ENCODE data around the gene TCERG1L.
A peak's percentile ranks its signal among the peaks of the same experiment; 100 is the strongest.
"Not testable (repeated sequence)": the region's sequence is repeated elsewhere in the genome, so short reads cannot be mapped to it uniquely, and the experiment has no call there.

TCERG1L gene

DNA sequence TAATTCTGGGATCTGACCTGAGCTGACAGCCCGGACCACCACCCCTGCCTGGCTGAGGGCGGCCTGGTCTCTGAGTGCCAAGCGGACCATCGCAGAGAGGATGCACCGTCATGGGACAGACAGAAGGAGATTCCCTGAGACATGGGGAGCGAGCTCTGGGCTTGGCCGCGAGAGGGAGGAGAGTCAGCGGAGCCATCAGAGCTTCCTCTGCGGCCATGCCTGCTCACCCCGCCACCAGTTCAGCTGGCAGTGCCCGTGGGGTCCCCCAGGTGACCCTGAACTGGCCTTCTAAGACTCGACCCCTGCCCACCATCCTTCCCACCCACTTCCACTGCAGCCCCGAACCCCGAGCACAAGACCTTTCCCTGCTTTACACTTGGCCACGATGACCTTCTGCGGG is 152.8 kb downstream of the TCERG1L start:
- DNase-seq = no peak

DNA sequence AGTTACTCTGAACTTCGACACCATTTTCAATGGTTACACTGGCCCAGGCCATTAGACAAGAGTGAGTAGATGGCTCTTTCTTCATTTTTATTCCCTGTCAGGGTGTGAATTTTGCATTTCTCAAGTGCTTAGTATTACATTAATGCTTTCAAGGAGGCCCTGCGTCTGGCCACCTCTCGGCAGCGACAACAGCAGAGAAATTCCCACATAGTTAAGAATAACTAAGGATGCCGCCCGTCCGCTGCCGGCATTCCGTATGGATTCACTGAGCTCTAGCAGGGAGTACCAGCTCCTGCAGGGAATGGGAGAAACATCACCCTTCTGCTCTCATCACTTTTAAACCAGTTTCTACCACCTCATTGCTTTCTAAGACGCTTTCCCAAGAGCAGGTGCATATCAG is 153.6 kb downstream of the TCERG1L start:
- no peak for DNase-seq

DNA sequence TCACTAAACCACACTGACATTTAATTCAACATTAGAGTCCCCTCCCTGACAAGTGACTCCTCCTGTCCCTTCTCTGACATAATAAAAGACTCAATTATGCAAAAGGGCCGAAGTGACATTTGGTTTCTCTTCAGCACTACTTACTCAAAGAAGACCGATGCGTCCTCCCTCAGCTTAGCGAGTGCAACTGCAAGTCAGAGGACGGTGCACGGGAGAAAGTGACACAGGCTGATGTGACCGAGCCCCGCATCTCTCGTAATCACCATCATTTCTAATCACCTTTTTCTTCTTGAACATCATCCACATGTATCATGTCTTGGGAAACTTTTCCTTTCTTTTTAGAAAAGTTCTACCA is 155.7 kb downstream of the TCERG1L start:
- no peak for DNase-seq

DNA sequence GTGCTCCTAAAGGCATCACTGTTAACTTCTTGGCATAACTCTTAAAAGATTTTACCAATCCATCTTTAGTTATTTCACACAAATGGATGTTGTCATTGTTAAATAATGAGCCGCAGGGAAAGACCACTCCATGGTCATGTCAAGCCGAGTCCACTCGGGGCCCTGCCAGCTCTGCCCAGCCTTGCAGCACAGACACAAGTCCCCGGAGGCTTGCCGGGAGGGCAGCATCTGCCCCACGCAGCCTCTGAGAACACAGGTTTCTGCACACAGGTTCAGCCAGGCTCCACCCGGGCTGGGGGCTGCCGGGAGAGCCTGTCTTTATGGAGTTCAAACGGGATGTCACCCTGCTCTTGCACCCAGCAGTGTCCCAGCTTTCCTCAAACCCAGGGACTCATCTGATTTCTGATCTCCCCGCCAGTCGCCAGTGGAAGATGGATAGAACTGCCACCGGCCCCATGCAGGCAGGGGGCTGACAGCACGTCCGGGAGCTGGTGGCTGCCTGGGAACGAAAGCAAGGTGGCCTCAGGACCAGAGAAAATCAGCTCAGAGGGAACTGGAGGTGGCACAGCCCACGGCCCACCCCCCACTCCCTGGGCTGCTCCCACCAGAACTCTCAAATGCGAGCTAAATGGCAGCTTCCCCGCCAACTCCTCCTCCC is 156.2 kb downstream of the TCERG1L start:
- no peak for DNase-seq

DNA sequence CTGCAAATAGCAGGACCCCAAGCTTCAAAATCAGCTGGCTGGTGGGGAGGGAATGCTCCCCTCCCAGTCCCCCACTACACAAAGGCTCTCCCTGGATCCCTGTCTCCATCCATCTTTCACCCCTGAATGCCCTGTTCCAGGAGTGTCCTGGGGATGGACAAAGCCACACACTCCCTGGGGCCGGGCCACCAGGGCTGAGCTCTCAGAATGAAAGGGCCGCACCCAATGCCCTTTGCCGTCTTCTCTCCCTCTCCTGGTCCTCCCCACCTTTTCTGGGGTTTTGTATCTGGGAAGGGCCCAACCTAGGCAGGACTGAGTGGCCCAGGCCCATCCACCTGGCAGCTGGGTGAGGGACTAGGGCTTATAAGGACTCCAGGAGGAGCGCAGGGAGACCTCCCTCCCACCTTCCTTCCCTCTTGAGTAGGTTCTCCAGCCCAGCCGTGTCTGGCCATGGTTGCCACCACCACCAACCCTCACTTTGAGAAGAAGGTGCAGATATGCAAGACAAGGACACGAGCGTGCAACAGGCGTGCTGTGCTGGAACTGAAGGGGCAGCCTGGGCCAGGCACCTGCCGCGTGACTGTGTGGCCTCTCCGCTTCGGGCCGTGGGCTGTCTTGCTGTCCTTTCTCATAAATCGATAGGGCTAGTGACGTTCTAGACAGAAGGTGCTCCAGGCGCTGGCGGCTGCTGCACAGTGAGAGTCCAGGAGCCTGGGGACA is 157.1 kb downstream of the TCERG1L start:
- no peak for DNase-seq

DNA sequence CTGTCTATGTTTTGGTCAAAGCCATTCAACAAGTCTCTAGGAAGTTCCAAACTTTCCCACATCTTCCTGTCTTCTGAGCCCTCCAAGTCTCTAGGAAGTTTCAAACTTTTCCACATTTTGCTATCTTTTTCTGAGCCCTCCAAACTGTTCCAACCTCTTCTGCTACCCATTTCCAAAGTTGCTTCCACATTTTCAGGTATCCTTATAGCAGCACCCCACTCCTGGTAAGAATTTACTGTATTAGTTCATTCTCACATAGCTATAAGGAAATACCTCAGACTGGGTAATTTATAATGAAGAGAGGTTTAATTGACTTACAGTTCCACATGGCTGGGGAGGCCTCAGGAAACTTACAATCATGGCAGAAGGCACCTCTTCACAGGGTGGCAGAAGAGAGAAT is 159.1 kb downstream of the TCERG1L start:
- not testable (repeated sequence) for DNase-seq

DNA sequence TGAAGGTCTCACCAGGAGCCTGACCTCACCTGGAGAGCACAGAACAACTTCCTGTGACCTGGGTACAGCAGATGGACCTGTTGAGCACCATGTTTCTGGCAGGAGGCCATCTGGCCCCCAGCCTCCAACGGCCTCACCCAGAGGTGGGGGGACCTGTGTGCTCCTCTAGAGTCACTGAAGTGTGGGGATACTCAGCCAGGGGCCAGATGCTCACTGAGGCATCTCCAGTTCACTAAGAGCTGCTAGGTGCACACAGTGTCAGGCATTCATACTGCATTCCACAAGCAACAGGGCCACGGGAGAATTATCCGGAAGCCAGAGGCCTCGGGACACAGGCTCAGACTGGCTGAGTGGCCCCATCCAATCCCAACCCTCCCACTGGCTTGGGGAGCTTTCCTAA is 161.4 kb downstream of the TCERG1L start:
- DNase-seq = no peak

DNA sequence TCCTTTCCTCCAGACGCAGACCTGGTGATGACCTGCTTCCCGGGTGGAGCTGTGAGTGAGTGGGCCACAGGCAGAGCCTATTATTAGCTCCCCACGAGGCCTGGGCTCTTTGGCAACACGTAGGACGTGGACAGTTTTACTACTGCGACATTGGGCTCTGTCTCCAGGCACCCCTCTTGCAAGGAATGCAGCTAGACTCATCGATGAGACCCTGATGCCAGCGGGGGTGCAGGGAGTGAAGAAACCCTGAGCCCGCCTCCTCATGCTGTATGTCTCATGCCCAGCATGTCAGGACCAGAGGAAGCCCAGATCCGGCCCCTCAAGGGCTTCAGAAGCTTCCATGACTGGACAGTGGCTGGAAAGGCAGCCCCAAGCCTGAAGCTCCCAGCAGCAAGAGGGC is 161.9 kb downstream of the TCERG1L start:
- no peak for DNase-seq

DNA sequence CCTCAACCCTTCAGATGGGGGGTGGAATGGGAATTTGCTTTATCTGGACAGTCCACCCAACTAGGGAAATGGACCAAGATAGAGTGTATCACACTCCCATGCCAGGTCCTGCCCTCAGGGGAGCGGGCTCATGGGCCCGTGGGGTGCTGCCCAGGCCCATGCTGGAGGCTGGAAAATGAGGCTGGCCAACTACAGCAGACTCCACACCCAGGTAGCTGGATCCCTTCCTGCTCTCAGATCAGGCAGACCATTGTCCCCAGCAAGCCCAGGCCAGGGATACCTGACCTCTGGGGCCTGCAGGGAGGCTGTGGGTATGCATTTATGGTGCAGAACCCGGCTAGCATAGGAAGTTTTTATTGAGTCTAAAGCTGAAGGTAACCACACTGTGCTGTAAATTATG is 162.4 kb downstream of the TCERG1L start:
- DNase-seq = no peak

DNA sequence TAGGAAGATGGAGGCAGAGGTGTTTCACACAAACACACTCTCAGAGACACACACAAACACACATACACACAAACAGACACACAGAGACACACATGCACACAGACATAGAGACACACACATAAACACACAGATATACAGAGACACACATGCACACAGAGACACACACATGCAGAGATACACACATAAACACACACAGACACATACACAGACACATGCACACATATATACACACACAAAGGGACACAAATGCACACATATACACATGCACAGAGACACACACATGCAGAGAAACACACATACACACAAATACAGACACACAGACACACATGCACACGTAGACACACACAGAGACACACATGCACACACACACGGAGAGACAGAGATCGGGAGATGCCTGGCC is 163.3 kb downstream of the TCERG1L start:
- DNase-seq = no peak

DNA sequence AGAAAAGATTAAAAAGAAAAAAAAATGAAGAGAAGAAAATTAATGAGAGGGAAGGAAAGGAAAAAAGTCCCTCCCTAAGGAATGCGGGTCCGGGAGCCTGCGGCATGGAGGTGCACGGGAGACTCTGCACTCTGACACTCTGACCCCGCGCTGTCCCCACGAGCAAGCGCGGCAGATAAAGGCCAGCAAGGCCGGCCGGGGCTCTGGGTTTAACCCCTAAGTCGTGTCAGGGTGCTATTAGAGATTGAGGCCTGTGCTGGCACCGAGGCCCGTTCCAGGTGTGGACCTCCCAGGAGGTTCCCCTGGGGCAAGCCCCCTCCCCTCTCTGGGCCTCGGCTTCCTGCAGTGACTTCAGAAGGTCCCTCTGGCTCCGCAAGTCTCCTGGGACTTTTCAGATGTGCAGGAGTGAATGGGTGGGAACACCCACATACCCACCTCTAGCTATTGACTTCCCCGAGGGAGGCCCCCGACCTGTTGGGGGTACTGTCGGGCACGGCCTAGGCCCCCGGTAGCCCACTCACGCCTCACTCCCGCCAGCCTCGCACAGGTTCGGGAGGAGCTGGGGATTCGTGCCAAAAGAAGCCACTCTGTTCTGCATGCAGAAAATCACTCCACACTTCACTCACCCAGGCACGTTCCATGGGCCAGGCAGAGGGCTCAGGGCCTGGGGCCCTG is 164.1 kb downstream of the TCERG1L start:
- DNase-seq = no peak

DNA sequence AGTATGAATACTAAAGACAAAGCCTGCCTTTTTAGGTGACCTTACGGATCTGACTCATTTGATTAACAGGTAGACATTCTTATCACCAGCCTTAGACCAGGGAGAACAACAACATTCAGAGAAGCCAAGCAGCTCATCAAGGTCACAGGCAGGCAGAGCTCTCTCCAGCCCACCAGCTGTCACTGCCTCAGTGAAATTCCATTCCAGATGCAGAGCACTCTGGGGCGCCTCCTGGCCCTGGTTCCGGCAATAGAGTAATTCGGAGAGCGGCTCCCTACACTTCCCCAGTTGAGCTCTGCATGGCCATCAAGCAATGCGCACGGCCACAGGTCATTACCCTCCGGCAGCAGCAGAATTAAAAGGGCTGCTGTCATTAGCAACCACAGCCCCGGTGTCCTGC is 164.7 kb downstream of the TCERG1L start:
- DNase-seq = no peak

DNA sequence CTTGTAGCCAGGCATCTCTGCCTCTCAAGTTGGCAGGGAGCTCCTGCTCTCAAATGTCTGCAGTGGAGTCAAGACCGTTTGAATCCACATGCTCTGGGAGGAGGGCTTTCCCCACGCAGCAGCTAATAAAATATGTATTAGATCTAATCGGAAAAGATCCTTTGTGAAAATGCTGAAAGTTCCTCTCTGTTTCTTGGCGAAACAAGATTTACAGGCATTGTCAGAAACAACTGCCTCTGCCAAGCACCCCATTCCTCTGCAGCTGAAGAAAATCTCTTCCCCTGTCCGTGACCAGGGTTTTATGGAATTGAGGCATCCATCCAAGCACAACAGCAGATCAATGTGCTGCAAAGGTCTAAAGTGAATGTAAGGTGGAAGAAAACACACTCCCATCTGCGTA is 165.8 kb downstream of the TCERG1L start:
- DNase-seq = no peak

DNA sequence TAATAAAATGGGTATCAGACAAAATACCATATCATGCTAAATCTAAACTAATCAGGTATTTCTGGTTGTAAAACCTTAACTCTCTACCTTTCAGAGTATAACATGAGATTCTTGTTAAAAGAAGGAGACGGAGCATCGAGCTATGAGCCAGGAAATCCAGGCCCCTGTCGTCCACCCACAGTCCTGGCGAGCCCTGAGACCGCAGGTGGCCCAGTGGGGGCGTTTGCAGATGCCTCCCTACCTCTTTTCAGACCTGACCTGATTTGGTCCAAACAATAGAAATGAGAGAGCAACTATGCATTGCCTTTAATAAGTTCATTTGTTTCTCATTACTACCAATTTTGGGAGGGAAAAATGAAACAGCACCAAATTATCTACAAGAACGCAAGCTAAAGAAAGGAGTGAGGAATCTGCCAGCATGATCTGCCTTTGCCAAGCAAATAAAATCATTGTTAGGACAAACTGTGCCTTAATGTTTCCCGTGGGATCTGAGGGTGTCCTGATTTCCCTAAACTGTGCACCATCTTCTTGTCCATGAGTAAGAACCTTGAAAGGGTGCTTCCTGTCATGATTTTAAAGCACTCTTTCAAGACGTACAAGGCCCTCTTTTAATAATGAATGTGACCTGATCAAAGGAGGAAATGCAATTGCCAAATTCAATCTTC is 166.7 kb downstream of the TCERG1L start:
- DNase-seq = no peak

DNA sequence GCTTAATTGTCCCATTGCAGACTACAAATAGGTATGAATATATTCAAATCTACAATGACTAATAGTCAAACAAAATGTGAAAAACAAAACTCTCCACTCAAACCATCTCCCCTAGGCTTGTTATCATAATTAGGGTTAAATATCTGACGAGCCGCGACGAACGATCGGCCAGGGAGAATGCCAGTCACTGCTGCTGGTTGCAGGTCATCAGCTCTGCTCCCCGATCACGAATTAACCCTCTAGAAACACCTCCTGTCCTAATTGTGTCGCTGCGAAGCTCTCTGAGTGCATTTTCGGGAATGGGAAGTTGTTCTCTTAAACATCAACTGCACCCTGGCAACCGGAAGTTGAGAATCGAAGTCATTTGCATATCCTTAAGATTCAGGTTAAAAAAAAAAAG is 167.3 kb downstream of the TCERG1L start:
- DNase-seq = no peak

DNA sequence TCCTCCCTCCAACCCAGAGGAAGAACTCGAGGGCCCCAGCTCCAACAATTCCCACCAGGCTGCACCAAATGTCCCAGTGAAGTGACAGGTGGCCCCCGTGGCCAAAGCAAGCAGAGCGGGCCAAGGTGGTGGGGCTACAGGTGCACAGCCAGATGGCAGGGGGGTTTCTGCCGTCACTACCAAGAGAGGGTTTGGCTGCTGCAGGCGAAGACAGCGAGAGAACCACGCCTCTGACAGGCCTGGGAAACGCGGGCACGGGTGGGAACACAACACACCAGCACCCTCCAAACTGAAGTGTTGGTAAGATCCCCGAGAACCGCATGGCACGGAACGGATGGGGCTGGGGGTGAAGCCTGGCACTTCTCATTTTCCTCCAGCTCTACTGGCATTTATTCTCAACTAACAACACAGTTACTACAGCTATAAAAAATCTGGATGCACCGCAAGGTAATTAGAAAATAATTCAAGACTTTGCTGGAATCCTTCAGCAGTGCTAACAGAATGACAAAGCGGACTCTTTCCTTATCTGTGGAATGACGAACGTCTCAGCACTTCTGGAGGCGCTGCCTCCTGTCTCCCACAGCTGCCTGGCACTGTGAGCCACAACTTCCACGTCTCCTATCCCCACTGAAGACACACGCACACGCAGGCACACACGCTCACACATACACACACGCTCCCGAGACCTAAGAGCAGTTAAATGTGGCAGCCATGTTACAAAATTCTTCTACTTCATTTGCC is 167.9 kb downstream of the TCERG1L start:
- DNase-seq = no peak

DNA sequence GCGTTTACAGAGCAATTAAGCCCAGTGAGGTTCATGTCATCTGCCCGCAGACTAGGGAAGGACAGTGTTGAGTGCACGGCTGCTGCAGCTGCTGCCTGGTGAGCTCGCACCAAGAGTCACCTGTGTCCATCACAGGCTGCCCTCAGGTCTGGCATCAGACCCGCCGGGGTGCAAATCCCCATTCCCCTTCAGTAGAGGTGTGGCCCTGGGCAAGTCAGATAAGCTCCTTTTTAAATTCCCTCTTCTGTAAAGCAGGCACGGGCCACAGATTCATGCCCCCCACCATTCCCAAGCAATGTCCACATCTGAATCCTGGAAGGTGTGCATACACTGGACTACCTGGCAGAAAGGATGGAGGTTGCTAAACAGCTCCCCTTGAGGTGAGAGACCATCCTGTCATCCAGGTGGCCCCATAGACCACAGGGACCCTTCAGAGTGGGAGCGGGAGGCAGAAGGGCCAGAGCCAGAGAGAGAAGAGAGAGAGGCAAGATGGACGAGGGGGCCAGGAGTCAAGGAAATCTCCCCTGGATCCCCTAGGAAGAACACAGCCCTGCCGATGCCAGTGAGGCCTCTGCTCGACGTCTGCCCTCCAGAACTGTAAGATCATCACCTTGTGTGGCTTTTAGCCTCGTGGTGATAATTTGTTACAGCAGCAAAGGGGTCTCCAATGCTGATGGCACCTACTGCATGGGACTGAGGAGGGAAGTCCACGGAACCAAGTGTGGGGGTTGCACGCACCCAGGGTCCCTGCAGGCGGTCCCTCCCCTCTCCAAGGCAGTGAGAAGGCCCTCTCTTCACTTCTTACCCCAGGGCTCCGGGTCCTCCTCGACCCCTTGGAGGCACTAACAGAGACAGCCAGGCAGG is 168.8 kb downstream of the TCERG1L start:
- DNase-seq = peak; percentile 33

DNA sequence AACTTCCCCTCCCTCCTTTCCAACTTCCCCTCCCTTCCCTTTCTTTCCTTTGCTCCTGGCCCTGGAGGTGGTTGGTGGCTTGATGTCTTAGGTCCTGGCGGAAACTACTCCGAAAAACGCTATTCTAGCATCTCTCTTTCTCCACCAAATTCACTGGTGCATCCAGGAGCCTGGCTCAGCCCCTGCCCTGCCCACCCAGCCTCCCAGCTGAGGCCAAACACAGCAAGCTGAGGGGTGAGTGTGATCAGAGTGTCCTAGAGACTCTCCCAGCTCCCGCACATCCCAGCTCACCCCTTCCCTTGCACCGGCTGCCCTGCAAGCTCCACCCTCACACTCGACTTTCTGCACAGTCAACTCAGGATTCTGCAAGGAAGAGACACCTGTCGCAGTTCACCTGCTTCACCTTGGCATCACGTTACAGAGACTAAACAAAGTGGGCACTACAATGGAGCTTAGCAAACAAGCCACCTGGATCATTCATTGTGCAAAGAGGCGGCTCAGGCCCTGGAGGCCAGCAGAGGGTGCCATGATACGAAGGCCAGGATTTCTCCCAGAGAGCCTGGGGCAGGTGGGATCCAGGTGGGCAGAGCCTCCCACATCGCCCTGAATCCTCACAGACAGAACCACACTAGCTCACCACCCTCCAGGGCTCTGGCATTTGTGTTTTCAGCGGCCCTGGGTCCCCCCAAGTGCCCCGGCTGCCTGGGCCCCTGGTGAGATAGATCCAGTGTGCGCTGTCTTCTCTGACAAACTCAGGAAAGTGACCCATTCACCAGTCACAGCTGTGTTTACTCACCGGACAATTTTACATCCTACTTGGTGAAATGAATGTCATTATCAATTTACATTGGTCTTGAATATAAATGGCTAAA is 169.6 kb downstream of the TCERG1L start:
- DNase-seq = peak; percentile 93

DNA sequence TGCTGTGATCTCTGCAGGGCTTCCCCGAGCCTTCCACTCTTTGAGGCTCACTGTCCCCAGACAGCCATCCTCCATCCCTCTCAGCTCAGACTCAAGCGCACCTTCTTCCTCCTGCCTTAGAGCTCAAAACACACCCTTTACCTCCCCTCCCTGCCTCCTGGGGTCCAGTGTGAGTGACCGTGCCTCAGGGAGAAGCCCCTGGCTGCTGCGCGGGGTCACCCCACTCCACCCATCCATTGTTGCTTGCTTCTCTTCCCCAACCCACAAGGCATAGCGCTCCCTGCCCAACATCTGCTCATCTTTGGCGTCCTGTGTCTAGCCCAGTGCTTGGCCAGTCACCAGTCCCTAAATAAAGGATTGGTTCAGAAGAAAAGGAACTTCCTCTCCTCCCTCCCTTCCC is 170.3 kb downstream of the TCERG1L start:
- DNase-seq = no peak

DNA sequence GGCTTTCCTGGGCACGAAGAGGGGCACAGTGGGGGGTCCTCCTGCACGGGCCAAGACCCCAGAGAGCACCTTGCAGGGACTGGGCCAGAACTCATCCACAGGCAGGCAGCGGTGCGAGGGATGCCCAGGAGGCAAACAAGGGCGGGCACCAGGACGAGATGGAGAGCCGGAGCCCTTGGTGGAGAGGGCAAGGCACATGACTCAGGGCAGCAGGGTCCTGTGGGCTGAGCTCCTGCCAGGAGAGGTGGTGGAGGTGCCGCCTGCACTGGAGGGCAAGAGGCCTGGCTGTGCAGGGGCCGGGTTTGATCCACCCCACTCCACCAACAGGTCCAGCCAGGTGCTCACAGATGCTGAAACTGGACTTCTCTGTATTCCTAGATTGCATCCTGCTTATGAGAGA is 170.9 kb downstream of the TCERG1L start:
- no peak for DNase-seq

DNA sequence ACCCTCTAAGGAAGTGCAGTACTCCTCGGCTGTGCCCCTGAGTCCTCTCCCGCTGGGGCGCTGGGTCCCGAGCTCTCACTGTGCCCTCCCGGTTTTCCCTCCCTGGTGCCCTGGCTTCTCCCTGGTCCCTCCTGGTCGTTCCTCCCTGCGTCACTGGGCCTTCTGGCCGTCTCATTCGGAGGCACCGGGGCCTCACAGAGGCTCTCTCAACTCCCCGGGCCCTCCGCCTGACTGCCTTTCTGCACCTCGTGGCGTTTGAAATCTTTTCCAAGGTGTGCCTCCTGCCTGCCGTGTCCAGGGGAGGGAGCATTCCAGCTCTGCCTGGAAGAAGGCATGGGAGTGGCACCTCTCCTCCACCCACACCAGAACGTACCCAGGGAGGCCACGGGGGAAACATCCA is 174.3 kb downstream of the TCERG1L start:
- DNase-seq = no peak

All from NCI-H1436 (cell line).